HG03066 (cell line): ENCODE data around the gene EN2.
"Not testable (repeated sequence)": the region's sequence is repeated elsewhere in the genome, so short reads cannot be mapped to it uniquely, and the experiment has no call there.

Experiments used
- ATAC-seq: cut with Tn5 transposase; IDR thresholded peaks from one replicate; pipeline ENCODE4 v1.9.1; 2021; ENCODE audit warnings: low read depth; ENCODE audit not compliant: unreplicated experiment

EN2 gene

GRCh38 chr7:155425011-155425340, 33.0 kb upstream of the EN2 start:
- ATAC-seq, result no peak

- no peak for ATAC-seq
These were observed 32.0 kb upstream of the EN2 start for GRCh38 chr7:155425887-155426286.

GRCh38 chr7:155426543-155427410, 31.2 kb upstream of the EN2 start:
- no peak for ATAC-seq

GRCh38 chr7:155427411-155428038, 30.4 kb upstream of the EN2 start:
- ATAC-seq, result no peak

GRCh38 chr7:155428171-155428834, 29.6 kb upstream of the EN2 start:
- no peak for ATAC-seq

GRCh38 chr7:155429651-155430050, 28.3 kb upstream of the EN2 start:
- ATAC-seq, result no peak

- ATAC-seq, result no peak
These were observed 27.3 kb upstream of the EN2 start for GRCh38 chr7:155430606-155431005.

- ATAC-seq, result no peak
These were observed 26.7 kb upstream of the EN2 start for GRCh38 chr7:155431231-155431630.

- no peak for ATAC-seq
These were observed 26.2 kb upstream of the EN2 start for GRCh38 chr7:155431711-155432110.

GRCh38 chr7:155435110-155435509, 22.8 kb upstream of the EN2 start:
- no peak for ATAC-seq

GRCh38 chr7:155437836-155438235, 20.1 kb upstream of the EN2 start:
- no peak for ATAC-seq

GRCh38 chr7:155438777-155439176, 19.2 kb upstream of the EN2 start:
- no peak for ATAC-seq

- no peak for ATAC-seq
These were observed 18.5 kb upstream of the EN2 start for GRCh38 chr7:155439311-155440017.

GRCh38 chr7:155440018-155440410, 17.9 kb upstream of the EN2 start:
- no peak for ATAC-seq

- no peak for ATAC-seq
These were observed 16.1 kb upstream of the EN2 start for GRCh38 chr7:155441856-155442255.

GRCh38 chr7:155444746-155445145, 13.2 kb upstream of the EN2 start:
- ATAC-seq, result no peak

GRCh38 chr7:155445606-155446005, 12.3 kb upstream of the EN2 start:
- ATAC-seq, result not testable (repeated sequence)

- ATAC-seq, result no peak
These were observed 10.3 kb upstream of the EN2 start for GRCh38 chr7:155447603-155448002.

- ATAC-seq, result no peak
These were observed 9.3 kb upstream of the EN2 start for GRCh38 chr7:155448632-155449007.

- ATAC-seq, result no peak
These were observed 8.7 kb upstream of the EN2 start for GRCh38 chr7:155449008-155449868.
